ENCODE results near the gene ATP8B4.

ATP8B4 gene

DNA sequence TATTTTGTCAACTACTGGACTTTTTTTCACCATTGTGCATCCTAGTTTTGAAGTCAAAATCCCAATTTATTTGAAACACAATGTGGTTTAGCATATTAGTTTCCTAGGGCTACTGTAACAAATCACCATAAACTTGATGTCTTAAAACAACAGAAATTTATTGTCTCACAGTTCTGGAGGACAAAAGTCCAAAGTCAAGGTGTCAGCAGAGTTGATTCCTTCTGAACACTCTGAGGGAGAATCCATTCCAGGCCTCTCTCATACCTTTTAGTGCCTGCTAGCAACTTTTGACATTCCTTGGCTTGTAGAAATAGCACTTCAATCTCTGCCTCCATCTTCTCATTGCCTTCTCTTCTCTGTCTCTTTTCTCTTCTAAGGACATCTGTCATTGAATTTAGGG is 48.1 kb upstream of the ATP8B4 start:
- H3K4me1 ChIP-seq (ENCODE audit: insufficient read depth, low read length, severe bottlenecking), result no peaks in the 10 kb centered on the region

DNA sequence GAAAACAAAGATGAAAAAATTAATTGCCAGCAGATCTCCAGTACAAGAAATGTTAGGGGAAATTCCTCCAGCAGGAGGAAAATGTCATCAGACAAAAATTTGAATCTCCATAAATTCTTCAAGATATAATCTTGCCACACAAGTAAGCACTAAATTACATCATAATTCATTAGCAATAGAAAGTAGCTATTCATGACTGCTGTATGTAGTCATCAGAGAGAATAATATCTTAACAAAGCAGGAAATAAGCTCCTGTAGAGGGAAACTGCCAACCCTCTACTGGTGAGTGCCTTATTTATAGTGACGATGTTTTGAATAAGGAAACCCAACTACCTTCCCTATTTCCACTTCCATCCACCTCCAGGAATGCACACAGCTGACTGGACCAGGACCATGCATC is 47.2 kb upstream of the ATP8B4 start:
- TF ChIP-seq, protein P1, sequence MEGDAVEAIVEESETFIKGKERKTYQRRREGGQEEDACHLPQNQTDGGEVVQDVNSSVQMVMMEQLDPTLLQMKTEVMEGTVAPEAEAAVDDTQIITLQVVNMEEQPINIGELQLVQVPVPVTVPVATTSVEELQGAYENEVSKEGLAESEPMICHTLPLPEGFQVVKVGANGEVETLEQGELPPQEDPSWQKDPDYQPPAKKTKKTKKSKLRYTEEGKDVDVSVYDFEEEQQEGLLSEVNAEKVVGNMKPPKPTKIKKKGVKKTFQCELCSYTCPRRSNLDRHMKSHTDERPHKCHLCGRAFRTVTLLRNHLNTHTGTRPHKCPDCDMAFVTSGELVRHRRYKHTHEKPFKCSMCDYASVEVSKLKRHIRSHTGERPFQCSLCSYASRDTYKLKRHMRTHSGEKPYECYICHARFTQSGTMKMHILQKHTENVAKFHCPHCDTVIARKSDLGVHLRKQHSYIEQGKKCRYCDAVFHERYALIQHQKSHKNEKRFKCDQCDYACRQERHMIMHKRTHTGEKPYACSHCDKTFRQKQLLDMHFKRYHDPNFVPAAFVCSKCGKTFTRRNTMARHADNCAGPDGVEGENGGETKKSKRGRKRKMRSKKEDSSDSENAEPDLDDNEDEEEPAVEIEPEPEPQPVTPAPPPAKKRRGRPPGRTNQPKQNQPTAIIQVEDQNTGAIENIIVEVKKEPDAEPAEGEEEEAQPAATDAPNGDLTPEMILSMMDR (IDR thresholded peaks at IDR 0.05; ENCODE audit: low read length), result no peak
- TF ChIP-seq EZH2 (IDR thresholded peaks at IDR 0.05; ENCODE audit: borderline replicate concordance, low read length), result no peak
- no peaks in the 10 kb centered on the region for H3K9me3 ChIP-seq (ENCODE audit: low read length)
- H3K36me3 ChIP-seq (ENCODE audit: insufficient read depth, low read length), result no peaks in the 10 kb centered on the region
- H4K20me1 ChIP-seq (ENCODE audit: insufficient read depth, low read length), result no peaks in the 10 kb centered on the region
- no peaks in the 10 kb centered on the region for H3F3A ChIP-seq (ENCODE audit: insufficient read depth, low read length)
- H3K4me1 ChIP-seq (ENCODE audit: insufficient read depth, low read length, severe bottlenecking), result no peaks in the 10 kb centered on the region
- H2AFZ ChIP-seq (ENCODE audit: low read length), result no peak overlapping the region
- H3K79me2 ChIP-seq (ENCODE audit: insufficient read depth, low read length), result no peaks in the 10 kb centered on the region
- H3K27me3 ChIP-seq (ENCODE audit: insufficient read depth, low read length), result no peaks in the 10 kb centered on the region
- no peak overlapping the region for H3K4me3 ChIP-seq (ENCODE audit: low read depth, low read length, poor library complexity, severe bottlenecking)
- H3K4me2 ChIP-seq (ENCODE audit: low read length), result no peak overlapping the region
- H3K9me2 ChIP-seq (ENCODE audit: low read depth, low read length), result no peaks in the 10 kb centered on the region
- H3K9ac ChIP-seq (ENCODE audit: low read length), result no peak overlapping the region
- H3K27ac ChIP-seq (ENCODE audit: low read depth, low read length, poor library complexity, severe bottlenecking), result no peak overlapping the region

More for the DNA sequence above, 48.1 kb upstream of the ATP8B4 start:
- no peaks in the 10 kb centered on the region for H3K27me3 ChIP-seq (ENCODE audit: insufficient read depth, low read length)
- no peaks in the 10 kb centered on the region for H3F3A ChIP-seq (ENCODE audit: insufficient read depth, low read length)
- H2AFZ ChIP-seq (ENCODE audit: low read length), result no peak overlapping the region
- no peaks in the 10 kb centered on the region for H3K9me2 ChIP-seq (ENCODE audit: low read depth, low read length)
- no peak overlapping the region for H3K9ac ChIP-seq (ENCODE audit: low read length)
- TF ChIP-seq EZH2 (IDR thresholded peaks at IDR 0.05; ENCODE audit: borderline replicate concordance, low read length), result no peak
- TF ChIP-seq, protein P1 (IDR thresholded peaks at IDR 0.05; ENCODE audit: low read length), result no peak
- H3K79me2 ChIP-seq (ENCODE audit: insufficient read depth, low read length), result no peaks in the 10 kb centered on the region
- H3K27ac ChIP-seq (ENCODE audit: low read depth, low read length, poor library complexity, severe bottlenecking), result no peak overlapping the region
- H3K9me3 ChIP-seq (ENCODE audit: low read length), result no peaks in the 10 kb centered on the region
- no peak overlapping the region for H3K4me2 ChIP-seq (ENCODE audit: low read length)
- H3K36me3 ChIP-seq (ENCODE audit: insufficient read depth, low read length), result no peaks in the 10 kb centered on the region
- no peak overlapping the region for H3K4me3 ChIP-seq (ENCODE audit: low read depth, low read length, poor library complexity, severe bottlenecking)
- H4K20me1 ChIP-seq (ENCODE audit: insufficient read depth, low read length), result no peaks in the 10 kb centered on the region

DNA sequence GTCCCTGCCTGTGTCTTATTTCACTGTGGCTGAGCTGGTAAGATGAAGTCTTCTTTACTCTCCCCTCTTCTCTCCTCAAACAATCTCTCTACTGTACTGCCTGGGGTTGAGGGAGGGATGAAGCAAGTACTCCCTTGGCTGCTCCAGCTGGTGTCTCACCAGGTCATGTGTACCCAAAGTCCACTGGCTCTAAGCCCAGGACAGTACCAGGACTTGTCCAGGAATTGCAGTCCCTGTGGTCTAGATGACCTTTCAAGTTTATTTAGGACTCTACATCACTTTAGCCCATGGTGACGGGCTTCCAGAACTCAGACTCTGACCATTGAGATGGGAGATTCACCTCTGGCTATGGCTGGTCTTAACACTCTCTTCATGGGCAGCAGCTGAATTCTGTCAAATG is 45.4 kb upstream of the ATP8B4 start:
- no peak overlapping the region for H3K9ac ChIP-seq (ENCODE audit: low read length)
- no peaks in the 10 kb centered on the region for H3K79me2 ChIP-seq (ENCODE audit: insufficient read depth, low read length)
- no peak for TF ChIP-seq EZH2 (IDR thresholded peaks at IDR 0.05; ENCODE audit: borderline replicate concordance, low read length)
- no peak overlapping the region for H3K4me3 ChIP-seq (ENCODE audit: low read depth, low read length, poor library complexity, severe bottlenecking)
- H3F3A ChIP-seq (ENCODE audit: insufficient read depth, low read length), result no peaks in the 10 kb centered on the region
- H3K9me3 ChIP-seq (ENCODE audit: low read length), result no peaks in the 10 kb centered on the region
- no peaks in the 10 kb centered on the region for H4K20me1 ChIP-seq (ENCODE audit: insufficient read depth, low read length)
- H3K9me2 ChIP-seq (ENCODE audit: low read depth, low read length), result no peaks in the 10 kb centered on the region
- H3K36me3 ChIP-seq (ENCODE audit: insufficient read depth, low read length), result no peaks in the 10 kb centered on the region
- no peaks in the 10 kb centered on the region for H3K4me1 ChIP-seq (ENCODE audit: insufficient read depth, low read length, severe bottlenecking)
- no peaks in the 10 kb centered on the region for H3K27me3 ChIP-seq (ENCODE audit: insufficient read depth, low read length)
- H3K27ac ChIP-seq (ENCODE audit: low read depth, low read length, poor library complexity, severe bottlenecking), result no peak overlapping the region
- H3K4me2 ChIP-seq (ENCODE audit: low read length), result no peak overlapping the region
- H2AFZ ChIP-seq (ENCODE audit: low read length), result no peak overlapping the region

GRCh38 chr15:50163719-50164410 is 44.8 kb upstream of the ATP8B4 start:
- H3K27ac ChIP-seq (ENCODE audit: low read depth, low read length, poor library complexity, severe bottlenecking), result no peak overlapping the region
- H3F3A ChIP-seq (ENCODE audit: insufficient read depth, low read length), result no peaks in the 10 kb centered on the region
- TF ChIP-seq, protein P1 (IDR thresholded peaks at IDR 0.05; ENCODE audit: low read length), result no peak
- TF ChIP-seq EZH2 (IDR thresholded peaks at IDR 0.05; ENCODE audit: borderline replicate concordance, low read length), result no peak
- H3K9me3 ChIP-seq (ENCODE audit: low read length), result no peaks in the 10 kb centered on the region
- H3K9me2 ChIP-seq (ENCODE audit: low read depth, low read length), result no peaks in the 10 kb centered on the region
- H3K27me3 ChIP-seq (ENCODE audit: insufficient read depth, low read length), result no peaks in the 10 kb centered on the region
- H3K4me3 ChIP-seq (ENCODE audit: low read depth, low read length, poor library complexity, severe bottlenecking), result no peak overlapping the region
- no peak overlapping the region for H3K9ac ChIP-seq (ENCODE audit: low read length)
- no peaks in the 10 kb centered on the region for H3K79me2 ChIP-seq (ENCODE audit: insufficient read depth, low read length)
- no peaks in the 10 kb centered on the region for H4K20me1 ChIP-seq (ENCODE audit: insufficient read depth, low read length)
- no peak overlapping the region for H2AFZ ChIP-seq (ENCODE audit: low read length)
- H3K36me3 ChIP-seq (ENCODE audit: insufficient read depth, low read length), result no peaks in the 10 kb centered on the region
- H3K4me2 ChIP-seq (ENCODE audit: low read length), result no peak overlapping the region
- H3K4me1 ChIP-seq (ENCODE audit: insufficient read depth, low read length, severe bottlenecking), result no peaks in the 10 kb centered on the region
